Activated CD4-positive, alpha-beta T cell treated with anti-CD3 and anti-CD28 coated beads, Interleukin-10, Interleukin-2, amounts not matched to agents 100 ng/mL and 50 ng/mL, durations not matched to agents 16 hours and 8 hours (primary cell): Measurements from ENCODE around the gene CCDC88C.
"Not testable (repeated sequence)": the region's sequence is repeated elsewhere in the genome, so short reads cannot be mapped to it uniquely, and the experiment has no call there.

Experiments
- DNase-seq: peaks from one replicate; pipeline ENCODE4 v3.0.0-alpha.2; 2020

CCDC88C gene

GRCh38 chr14:91283666-91284065 is 134.0 kb downstream of the CCDC88C start:
- no peak for DNase-seq

- DNase-seq: no peak
Measured at GRCh38 chr14:91282954-91283645, 134.5 kb downstream of the CCDC88C start.

GRCh38 chr14:91281346-91281745 is 136.3 kb downstream of the CCDC88C start:
- no peak for DNase-seq

- DNase-seq: no peak
Measured at GRCh38 chr14:91280129-91280528, 137.5 kb downstream of the CCDC88C start.

GRCh38 chr14:91279354-91279753 is 138.3 kb downstream of the CCDC88C start:
- DNase-seq: no peak

GRCh38 chr14:91278383-91278715 is 139.3 kb downstream of the CCDC88C start:
- no peak for DNase-seq

- no peak for DNase-seq
Measured at GRCh38 chr14:91277546-91278382, 139.9 kb downstream of the CCDC88C start.

GRCh38 chr14:91274796-91275195 is 142.8 kb downstream of the CCDC88C start:
- DNase-seq: no peak

- no peak for DNase-seq
Measured at GRCh38 chr14:91273885-91274273, 143.7 kb downstream of the CCDC88C start.

GRCh38 chr14:91273273-91273884 is 144.2 kb downstream of the CCDC88C start:
- no peak for DNase-seq

- no peak for DNase-seq
Measured at GRCh38 chr14:91272341-91273272, 145.0 kb downstream of the CCDC88C start.

GRCh38 chr14:91271639-91272038 is 146.0 kb downstream of the CCDC88C start:
- DNase-seq: no peak

- DNase-seq: no peak
Measured at GRCh38 chr14:91270619-91271018, 147.0 kb downstream of the CCDC88C start.

GRCh38 chr14:91270188-91270587 is 147.4 kb downstream of the CCDC88C start:
- no peak for DNase-seq

GRCh38 chr14:91269076-91269991 is 148.3 kb downstream of the CCDC88C start:
- no peak for DNase-seq

- DNase-seq: no peak
Measured at GRCh38 chr14:91267965-91268437, 149.6 kb downstream of the CCDC88C start.

GRCh38 chr14:91266276-91266675 is 151.3 kb downstream of the CCDC88C start:
- DNase-seq: not testable (repeated sequence)

GRCh38 chr14:91265404-91265803 is 152.2 kb downstream of the CCDC88C start:
- DNase-seq: no peak

- DNase-seq: no peak
Measured at GRCh38 chr14:91264151-91265150, 153.2 kb downstream of the CCDC88C start.

GRCh38 chr14:91263329-91263728 is 154.3 kb downstream of the CCDC88C start:
- no peak for DNase-seq
